ENCODE results near the gene MST1. TPM values are rescaled to one million over a fixed set of nuclear protein-coding genes. Genes with fewer than 3 reads are reported as not detected.
"Not testable (repeated sequence)": the region's sequence is repeated elsewhere in the genome, so short reads cannot be mapped to it uniquely, and the experiment has no call there.

MST1 gene
- total RNA-seq, 1 donor from 2014 or later = 20.6 TPM

GRCh38 chr3:49685846-49686245 is 3.4 kb downstream of the MST1 start:
- DNase-seq (ENCODE audit: low spot score); ATAC-seq; intact Hi-C loops (cut with DNase I): not testable (repeated sequence)

GRCh38 chr3:49685103-49685502 is 4.2 kb downstream of the MST1 start:
- ATAC-seq; DNase-seq (ENCODE audit: low spot score); intact Hi-C loops (cut with DNase I): not testable (repeated sequence)

DNA sequence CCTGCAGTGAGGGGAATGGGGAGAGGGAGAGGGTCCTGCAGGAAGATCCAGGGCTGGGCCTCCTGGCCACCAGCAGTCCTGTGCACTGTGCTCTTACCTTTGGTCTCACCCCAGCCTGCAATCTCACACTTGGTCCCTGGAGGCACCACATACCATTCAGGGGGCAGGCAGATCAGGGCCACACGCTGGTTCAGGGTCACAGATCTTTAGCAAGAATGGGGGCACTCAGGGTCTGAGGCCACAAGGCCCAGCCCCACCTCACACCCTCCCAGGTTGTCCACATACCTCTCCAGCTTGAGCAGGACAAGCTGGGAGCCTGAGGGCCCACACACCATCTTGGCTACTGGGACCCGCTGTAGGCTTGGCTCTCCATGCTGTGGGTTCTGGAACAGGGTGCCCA is 4.8 kb downstream of the MST1 start:
- ATAC-seq; DNase-seq (ENCODE audit: low spot score); intact Hi-C loops (cut with DNase I): not testable (repeated sequence)

DNA sequence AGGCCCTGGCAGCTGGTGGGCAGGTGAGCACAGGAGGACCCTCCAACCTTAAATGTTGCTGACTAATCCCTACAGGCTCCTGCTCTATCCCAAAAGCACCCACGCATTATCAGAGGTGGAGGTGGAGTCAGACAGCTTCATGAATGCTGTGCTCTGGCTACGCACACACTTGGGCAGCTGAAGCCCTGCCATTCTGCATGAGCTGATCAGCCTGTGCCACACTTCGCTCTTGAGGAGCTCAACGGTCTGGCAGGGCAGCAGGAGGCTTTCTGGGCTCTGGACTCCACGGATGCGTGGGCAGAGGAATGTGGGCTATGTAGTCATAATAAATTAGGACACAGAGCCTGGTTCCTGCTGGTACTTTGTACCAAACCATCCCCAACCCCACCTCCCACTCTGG is 6.1 kb downstream of the MST1 start:
- ATAC-seq = no peak
- intact Hi-C loops (cut with DNase I) = no loop called here
- no peak for DNase-seq (ENCODE audit: low spot score)

DNA sequence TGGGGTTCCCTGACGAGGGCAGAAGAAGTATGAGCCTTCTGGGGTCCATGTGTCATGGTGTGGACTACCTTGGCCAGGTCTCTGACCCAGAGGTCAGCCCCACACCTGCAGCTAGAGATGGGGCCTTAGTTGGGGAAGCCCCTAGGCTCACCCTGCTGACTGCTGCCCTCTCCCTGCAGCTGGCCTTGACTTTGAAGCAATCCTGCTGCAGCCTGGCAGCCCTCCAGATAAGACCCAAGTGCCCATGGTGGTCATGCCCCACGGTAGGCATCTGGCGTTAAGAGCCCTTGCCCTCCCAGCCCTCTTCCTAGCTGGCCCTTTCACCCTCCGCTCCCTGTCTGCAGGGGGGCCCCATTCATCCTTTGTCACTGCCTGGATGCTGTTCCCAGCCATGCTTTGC is 7.7 kb downstream of the MST1 start:
- ATAC-seq (no peak), DNase-seq (ENCODE audit: low spot score) (no peak)
- intact Hi-C loops (cut with DNase I) = no loop called here

DNA sequence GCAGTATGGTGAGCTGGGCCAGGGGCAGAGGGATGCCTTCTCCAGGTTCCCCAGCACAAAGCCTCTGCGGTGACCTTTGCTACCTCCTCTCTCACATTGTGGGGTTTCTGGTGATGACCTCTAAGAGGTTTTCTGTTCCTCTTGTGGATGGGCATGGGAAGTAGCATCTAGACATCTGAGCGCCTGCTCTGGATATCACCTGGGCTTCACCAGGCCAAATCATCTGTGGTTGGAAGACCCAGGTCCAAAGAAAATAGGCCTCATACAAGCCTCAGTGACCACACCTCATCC is 8.1 kb downstream of the MST1 start:
- intact Hi-C loops (cut with DNase I) = no loop called here
- DNase-seq (ENCODE audit: low spot score) (no peak), ATAC-seq (no peak)

- DNase-seq (ENCODE audit: low spot score) (no peak), ATAC-seq (no peak)
- intact Hi-C loops (cut with DNase I) = no loop called here
Measured at GRCh38 chr3:49680493-49681231, 8.6 kb downstream of the MST1 start.

GRCh38 chr3:49675912-49676311 is 13.4 kb downstream of the MST1 start:
- ATAC-seq (no peak), DNase-seq (ENCODE audit: low spot score) (no peak)
- intact Hi-C loops (cut with DNase I) = no loop called here

DNA sequence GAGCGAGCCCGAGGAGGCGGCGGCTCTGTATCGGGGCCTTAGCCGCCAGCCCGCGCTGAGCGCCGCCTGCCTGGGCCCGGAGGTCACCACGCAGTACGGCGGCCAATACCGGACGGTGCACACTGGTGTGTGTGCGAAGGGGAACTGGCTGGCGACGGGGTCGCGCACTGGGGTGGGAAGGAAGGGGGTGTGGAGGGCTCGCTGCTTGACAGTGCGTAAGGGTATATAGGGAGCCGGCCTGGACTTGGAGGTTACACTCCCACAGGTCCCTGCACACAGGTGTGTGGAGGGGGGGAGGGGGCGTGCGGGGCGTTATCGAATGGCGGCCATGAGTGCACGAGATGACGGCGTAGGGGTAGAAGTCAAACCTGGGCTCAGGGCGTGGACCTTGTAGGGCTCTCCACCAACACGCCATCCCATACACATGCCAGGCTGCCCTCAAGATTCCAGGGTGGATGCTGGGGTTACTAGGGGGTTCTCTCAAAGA is 14.7 kb downstream of the MST1 start:
- DNase-seq (ENCODE audit: low spot score) = no peak
- intact Hi-C loops (cut with DNase I) = loop anchor here (5.0 kb wide), 1 partner anchor 132 kb away; no protein-coding TSS in a partner anchor
- ATAC-seq = no peak

GRCh38 chr3:49673715-49674496 is 15.4 kb downstream of the MST1 start, which contains the start of gene APEH:
APEH (plus strand) TSS chr3:49674351; CDS start chr3:49674402, 51 bp downstream.
- DNase-seq (ENCODE audit: low spot score) (peak; percentile 97), ATAC-seq (peak; percentile 97)
- intact Hi-C loops (cut with DNase I) = loop anchor here (5.0 kb wide), 1 partner anchor 132 kb away; no protein-coding TSS in a partner anchor

DNA sequence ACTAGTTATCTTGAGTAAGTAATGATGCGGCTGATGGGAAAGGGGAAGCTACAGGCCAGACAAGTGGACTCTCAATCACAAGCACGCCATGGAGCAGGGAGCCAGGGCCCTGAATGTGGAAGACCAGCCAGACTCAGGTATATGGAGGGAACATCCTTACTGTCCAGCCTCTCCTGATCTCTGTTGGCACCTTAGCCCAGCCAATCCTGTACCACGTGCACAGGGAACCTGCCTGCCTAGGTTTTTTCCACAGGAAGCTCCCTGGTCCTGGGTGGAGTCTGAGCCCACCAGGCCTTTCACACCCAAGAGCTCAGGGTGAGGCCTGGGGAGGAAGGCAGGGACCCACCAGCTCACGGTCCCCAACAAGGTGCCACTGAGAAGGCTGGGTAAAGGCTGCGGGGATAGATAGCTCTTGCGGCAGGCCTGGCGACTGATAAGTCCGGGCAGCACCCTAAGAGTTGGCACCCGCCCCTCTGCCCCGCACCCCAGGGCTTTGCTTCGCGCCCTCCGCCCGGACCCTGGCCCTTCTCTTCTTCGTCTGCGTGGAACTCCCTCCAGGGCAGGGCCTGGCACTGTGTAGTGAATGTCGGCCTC is 16.1 kb downstream of the MST1 start:
- intact Hi-C loops (cut with DNase I) = loop anchor here (5.0 kb wide), 1 partner anchor 131 kb away; no protein-coding TSS in a partner anchor

GRCh38 chr3:49671291-49672288 is 17.7 kb downstream of the MST1 start:
- DNase-seq (ENCODE audit: low spot score) = peak; percentile 68
- intact Hi-C loops (cut with DNase I) = loop anchor here (5.0 kb wide), 1 partner anchor 129 kb away; no protein-coding TSS in a partner anchor
- ATAC-seq = no peak

More for the DNA sequence above, 16.1 kb downstream of the MST1 start:
- no peak for ATAC-seq
- no peak for DNase-seq (ENCODE audit: low spot score)

GRCh38 chr3:49670940-49671290 is 18.4 kb downstream of the MST1 start:
- ATAC-seq (no peak), DNase-seq (ENCODE audit: low spot score) (no peak)
- intact Hi-C loops (cut with DNase I) = loop anchor here (5.0 kb wide), 1 partner anchor 129 kb away; no protein-coding TSS in a partner anchor

- ATAC-seq = no peak
- DNase-seq (ENCODE audit: low spot score) = no peak
- intact Hi-C loops (cut with DNase I) = loop anchor here (2.0 kb wide), 1 partner anchor 525 kb away; no protein-coding TSS in a partner anchor
Measured at GRCh38 chr3:49669352-49669751, 19.9 kb downstream of the MST1 start.

- intact Hi-C loops (cut with DNase I) = loop anchor here (2.0 kb wide), 1 partner anchor 524 kb away; no protein-coding TSS in a partner anchor
- ATAC-seq (no peak), DNase-seq (ENCODE audit: low spot score) (no peak)
Measured at GRCh38 chr3:49668861-49669260, 20.4 kb downstream of the MST1 start.

DNA sequence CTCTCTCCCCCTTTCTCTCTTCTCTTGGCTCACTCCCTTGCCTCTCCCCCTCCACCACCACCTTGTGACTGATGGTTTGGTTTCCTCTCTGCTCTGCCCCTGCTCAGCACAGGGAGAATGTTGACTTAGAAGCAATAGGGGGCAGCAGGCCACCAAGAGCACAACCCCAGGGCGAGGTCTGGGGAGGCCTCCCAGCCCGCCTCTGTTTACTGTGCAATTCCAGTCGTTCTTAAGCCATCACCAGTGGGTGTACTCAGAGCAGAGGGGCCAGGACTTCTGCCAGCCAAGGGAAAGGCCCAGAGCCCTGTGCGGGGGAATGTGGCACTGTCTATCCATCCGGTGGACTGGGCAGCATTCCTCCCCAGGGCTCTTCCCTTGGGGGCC is 20.9 kb downstream of the MST1 start:
- ATAC-seq (no peak), DNase-seq (ENCODE audit: low spot score) (no peak)
- intact Hi-C loops (cut with DNase I) = loop anchor here (2.0 kb wide), 1 partner anchor 524 kb away; no protein-coding TSS in a partner anchor

- DNase-seq (ENCODE audit: low spot score) = no peak
- intact Hi-C loops (cut with DNase I) = loop anchor here (2.0 kb wide), 1 partner anchor 523 kb away; no protein-coding TSS in a partner anchor
- no peak for ATAC-seq
Measured at GRCh38 chr3:49667701-49668413, 21.4 kb downstream of the MST1 start.

- ATAC-seq = no peak
- intact Hi-C loops (cut with DNase I) = no loop called here
- DNase-seq (ENCODE audit: low spot score) = no peak
Measured at GRCh38 chr3:49666592-49666991, 22.7 kb downstream of the MST1 start.
